ENCODE measurements around the gene CAMKMT.
"Not testable (repeated sequence)": the region's sequence is repeated elsewhere in the genome, so short reads cannot be mapped to it uniquely, and the experiment has no call there.

The CAMKMT gene

GRCh38 chr2:44450082-44450481 lies 88.3 kb downstream of the CAMKMT start:
- no peak for DNase-seq

DNA sequence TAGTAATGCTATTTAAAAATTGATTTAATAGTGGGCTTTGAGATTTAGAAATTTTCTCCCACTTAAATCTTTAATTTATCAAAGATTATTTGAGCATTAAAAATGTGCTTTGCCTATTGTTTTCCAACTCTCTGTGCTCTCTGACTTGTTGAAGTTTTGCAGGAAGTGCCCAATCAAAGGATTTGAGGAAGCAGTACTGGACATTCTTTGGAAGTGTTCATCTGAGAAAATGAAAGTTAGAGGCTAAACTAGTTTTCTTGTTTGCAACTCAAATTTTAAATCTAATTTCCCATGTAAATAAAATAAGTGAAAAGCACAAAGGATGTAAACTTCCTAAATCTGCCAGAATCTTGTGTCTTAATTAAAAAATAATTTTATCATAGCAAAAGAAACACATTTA lies 89.1 kb downstream of the CAMKMT start:
- DNase-seq = no peak

GRCh38 chr2:44452069-44452583 lies 90.4 kb downstream of the CAMKMT start:
- no peak for DNase-seq

DNA sequence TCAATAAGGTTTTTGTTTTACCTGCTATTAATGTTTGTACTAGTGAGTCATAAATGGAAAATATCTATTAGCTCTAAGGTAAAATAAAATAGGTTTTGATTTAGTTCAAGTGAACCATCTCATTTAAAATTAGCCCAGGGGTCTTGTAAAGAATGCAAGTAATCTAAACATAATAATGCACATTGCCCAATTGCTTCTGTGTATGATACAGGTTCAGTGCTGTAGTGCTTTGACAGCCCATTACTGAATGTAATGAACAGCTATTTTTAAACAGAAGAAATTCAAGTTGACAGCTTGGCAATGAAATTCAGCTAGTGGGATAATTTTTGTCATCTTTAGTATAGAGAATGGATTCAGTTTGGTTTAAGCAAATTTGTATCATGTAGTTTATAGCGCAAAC lies 91.5 kb downstream of the CAMKMT start:
- no peak for DNase-seq

- DNase-seq = no peak
These were observed 94.1 kb downstream of the CAMKMT start for GRCh38 chr2:44455877-44456276.

- DNase-seq = no peak
These were observed 95.2 kb downstream of the CAMKMT start for GRCh38 chr2:44456946-44457345.

- DNase-seq = no peak
These were observed 98.0 kb downstream of the CAMKMT start for GRCh38 chr2:44459739-44460138.

DNA sequence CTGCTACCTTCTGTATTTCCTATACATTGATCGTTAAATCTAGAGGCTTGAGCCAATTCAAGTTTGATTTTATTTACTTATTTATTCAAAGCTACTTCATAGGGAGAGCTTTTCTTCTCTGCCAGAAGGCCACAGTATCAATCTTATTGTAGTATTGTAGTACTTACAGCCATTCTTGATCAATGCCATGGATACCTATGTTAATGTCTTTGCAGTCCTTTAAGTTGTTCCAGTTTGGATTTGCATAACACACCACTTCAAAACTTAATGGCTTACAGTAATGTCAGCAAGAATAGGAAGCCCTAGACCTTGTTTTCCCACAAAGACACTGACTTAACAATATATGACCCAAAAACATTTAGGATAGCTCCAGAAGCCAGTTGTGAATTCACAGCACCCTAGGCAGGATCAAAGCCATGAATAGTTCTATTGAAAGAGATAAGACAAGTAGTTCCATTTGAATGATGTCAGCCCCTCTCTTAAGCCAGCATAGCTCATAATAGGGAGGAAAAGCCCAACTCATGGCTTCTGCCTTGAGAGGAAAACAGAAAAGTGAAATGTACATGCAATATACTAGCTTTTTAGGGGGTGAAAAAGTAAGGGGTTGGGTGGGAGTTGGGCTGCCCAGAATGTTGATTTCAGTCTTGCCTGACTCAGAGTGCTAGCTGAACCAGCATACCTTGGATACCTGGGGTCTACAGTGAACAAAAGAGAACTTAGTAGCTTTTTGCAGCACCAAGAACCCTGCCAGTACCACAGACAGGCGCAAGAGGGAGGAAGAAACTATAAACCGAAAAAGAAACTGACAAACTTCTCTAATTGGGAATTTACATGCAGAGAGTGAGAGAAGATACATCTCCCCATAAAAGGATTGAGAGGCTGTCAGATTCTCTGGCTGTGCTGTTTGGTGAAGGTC lies 101.4 kb downstream of the CAMKMT start:
- no peak for DNase-seq

GRCh38 chr2:44464437-44464836 lies 102.7 kb downstream of the CAMKMT start:
- DNase-seq = no peak

DNA sequence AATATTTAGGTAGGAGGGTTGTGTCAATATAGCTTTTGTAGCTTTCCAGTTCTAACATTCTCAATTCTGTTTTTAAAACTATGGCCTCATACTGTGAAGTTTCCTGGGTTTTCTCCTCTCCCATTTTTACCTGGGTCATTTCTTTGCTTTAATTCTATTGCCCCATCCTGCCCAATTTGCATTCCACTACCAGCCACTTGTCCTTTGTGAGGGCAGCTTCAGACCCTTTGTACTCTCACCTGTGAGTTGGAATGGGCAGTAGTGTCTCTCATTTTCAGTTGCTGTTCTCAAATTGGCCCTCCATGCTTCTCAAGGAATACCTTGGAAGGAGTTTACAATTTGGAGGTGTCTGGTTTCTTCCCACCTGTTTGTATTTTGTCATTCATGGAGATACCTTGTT lies 108.4 kb downstream of the CAMKMT start:
- no peak for DNase-seq

- DNase-seq = no peak
These were observed 116.1 kb downstream of the CAMKMT start for GRCh38 chr2:44477657-44478414.

DNA sequence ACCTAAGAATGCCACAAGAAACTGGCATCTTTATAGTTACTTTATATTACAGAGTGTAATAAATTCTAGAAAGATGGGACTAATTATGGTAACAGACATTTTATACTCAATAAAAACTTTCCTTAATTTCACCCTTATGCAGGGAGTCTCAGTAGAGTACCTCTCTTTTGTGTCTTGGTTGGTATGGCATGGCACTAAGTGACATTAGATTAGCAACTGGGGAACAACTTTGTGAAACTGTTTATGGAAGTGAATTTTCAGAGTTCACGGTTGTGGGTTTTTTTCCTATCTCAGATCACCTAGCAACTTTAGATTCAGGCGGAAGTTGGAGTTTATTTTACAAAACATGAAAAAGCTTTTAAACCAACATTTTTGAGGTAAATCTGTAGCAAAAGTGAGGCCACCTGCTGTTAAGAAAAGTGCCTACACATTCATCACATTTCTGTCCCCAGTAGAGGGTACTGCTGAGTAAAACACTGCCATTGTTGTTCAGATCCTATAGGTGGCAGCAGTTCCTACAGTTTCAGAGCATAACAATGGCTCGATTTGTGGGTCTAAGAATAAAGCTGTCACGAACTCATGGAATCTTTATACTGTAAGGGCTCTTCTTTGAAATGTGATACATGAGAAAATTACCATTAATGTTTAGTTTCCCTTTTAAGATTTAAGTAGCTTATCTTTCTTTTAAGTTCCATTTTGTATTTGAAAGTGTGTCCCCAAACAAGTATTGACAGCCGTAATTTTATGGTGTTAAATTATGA lies 117.6 kb downstream of the CAMKMT start:
- DNase-seq = peak; percentile 58 to 80

DNA sequence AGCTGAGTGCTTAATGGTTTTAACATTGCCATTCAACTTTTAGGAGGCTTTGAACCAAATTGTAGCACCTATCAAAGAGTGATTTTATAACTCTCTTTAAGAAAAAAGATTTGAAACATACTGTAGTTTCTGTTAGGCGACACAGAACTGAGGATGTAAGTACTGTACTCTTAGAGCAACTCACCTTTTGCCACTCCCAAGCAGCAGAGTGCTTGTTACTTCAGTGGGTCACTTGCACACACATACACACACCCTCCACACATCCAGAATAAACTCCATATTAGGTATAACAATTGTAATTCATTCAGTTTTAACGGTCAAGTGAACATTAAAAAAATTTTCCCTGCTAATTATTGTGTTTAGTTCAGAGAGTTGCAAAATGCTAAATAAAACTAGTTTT lies 118.3 kb downstream of the CAMKMT start:
- no peak for DNase-seq

DNA sequence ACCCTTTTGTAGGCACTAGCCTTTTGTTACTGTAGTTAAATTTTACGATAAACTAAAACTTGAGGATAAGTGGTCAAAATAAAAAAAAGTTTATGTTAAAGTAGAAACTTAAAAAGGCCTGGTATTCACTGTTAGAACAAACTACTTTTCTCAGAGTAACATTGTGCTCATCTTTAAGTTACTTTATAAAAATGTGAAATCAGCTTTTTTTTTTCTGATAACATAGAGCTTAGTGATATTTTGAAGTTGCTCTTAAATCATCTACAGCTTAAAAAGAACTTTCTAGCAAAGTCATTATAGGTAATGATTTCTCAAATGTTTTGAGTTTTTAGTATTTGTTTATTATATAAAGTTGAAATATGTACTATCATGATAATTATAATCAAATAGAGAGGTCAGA lies 125.3 kb downstream of the CAMKMT start:
- no peak for DNase-seq

GRCh38 chr2:44490726-44491125 lies 129.0 kb downstream of the CAMKMT start:
- DNase-seq = no peak

DNA sequence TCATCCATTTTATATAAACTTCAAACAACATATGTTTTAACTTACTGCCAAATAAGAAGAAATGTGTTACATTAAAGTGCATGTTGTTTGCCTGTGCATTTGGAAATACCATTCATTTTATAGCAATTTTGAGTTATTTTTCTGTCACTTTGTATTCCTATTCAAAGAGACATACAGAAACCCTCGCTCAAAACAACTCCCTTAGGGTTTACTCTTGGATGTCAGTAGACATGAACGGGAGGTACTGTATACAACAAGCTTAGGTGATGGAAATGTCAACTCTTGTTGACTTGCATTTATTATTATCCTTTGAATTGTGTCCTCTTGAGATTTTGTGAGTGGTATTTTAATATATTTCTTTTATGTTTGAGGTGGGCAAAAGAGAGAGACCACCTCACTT lies 132.3 kb downstream of the CAMKMT start:
- no peak for DNase-seq

DNA sequence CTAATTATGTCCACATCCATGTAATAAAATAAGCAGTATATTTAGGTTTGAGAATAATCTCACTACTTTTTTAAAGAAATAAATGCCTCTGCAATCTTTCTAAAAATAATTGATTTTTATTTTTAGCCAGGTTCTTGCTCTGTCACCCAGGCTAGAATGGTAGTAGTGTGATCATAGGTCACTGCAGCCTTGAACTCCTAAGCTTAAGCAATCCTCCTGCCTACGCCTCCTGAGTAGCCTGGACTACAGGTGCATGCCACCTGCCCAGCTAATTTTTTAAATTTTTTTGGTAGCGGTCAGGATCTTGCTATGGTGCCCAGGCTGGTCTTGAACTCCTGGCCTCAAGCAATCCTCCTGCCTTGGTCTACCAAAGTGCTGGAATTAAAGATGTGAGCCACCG lies 133.3 kb downstream of the CAMKMT start:
- no peak for DNase-seq

GRCh38 chr2:44495544-44495943 lies 133.8 kb downstream of the CAMKMT start:
- no peak for DNase-seq

DNA sequence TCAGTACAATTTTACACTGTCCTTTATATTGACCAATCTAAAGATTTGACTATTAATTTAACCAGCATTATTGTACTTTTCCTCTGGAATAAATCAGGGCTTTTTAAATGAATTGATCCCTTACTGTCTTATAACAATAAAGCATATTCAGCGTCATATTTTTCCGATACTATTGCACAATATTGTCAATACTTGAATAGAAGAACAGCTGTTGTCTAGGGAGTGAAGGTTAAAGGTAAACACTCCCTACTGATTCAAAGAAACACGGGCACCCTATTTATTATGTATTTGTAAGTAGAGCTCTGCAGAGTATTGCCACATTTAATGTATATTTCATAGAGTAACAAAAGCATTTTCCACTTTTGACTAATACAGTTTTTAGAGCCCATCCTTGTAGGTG lies 134.4 kb downstream of the CAMKMT start:
- DNase-seq = no peak

- DNase-seq = no peak
These were observed 136.8 kb downstream of the CAMKMT start for GRCh38 chr2:44498551-44498950.

DNA sequence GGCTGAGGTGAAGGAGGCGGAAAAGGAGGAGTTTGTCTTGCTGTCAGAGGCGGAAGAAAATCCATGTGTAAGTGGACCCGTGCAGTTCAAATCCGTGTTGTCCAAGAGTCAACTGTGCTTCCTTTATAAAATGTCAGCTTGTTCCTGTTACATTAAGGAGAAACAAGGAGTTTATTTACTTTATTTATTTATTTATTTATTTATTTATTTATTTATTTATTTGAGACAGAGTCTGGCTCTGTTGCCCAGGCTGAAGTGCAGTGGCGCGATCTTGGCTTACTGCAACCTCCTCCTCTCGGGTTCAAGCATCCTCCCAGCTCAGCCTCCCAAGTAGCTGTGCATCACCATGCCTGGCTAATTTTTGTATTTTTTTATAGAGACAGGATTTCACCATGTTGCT lies 143.9 kb downstream of the CAMKMT start:
- DNase-seq = not testable (repeated sequence)

- no peak for DNase-seq
These were observed 148.5 kb downstream of the CAMKMT start for GRCh38 chr2:44510246-44510645.

GRCh38 chr2:44515416-44515815 lies 153.7 kb downstream of the CAMKMT start:
- no peak for DNase-seq

Data from CD4-positive, alpha-beta T cell treated with Interleukin-4 for 1 hour (primary cell).